ENCODE measurements around the gene FAM210A.

Gene FAM210A

DNA sequence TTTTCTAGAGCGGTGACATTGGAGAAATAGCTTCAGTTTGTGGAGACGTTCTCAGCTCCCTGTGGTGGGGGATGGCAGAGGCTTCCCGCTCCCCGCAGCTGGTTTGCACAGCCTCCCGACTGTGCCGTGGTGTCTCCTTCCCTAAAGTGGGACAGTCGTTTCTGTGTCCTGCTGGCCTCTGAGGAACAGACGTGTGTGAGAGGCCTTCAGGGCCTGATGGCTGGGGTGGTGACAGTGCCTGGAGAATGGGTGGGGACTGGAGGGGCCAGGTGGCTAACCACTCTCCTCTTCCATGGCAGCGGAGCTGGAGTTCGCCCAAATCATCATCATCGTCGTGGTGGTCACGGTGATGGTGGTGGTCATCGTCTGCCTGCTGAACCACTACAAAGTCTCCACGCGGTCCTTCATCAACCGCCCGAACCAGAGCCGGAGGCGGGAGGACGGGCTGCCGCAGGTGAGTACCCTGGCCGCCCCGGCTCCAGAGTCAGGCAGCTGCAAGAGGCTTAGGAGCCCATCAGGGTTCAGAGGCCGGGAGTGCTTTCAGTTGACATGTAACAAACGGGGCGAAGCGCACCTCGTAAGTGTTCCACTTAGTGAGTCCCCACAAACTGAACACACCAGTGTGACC lies 105.4 kb downstream of the FAM210A start:
- no peak for DNase-seq

DNA sequence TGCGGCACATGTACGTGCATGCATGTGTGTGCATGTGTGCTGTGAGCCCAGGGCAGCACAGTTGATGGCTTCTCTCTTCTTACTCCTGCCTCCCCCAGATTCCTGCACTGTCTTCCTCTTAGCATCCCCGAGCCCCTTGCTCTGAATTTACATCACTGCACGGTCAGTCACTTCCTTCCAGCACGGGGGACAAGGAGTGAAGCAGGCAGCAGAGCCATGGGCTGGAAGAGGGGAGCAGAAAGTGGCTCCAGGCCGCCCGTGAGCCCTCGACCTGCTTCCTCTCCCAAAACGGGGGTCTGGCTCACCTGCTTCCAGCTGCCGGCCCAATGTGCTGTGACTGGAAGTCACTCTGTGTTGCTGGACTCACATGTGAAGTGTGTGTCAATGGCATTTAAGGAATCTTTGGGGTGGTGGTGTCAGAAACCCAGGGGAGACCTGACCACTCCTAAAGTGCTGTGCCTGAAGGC lies 106.1 kb downstream of the FAM210A start:
- no peak for DNase-seq

DNA sequence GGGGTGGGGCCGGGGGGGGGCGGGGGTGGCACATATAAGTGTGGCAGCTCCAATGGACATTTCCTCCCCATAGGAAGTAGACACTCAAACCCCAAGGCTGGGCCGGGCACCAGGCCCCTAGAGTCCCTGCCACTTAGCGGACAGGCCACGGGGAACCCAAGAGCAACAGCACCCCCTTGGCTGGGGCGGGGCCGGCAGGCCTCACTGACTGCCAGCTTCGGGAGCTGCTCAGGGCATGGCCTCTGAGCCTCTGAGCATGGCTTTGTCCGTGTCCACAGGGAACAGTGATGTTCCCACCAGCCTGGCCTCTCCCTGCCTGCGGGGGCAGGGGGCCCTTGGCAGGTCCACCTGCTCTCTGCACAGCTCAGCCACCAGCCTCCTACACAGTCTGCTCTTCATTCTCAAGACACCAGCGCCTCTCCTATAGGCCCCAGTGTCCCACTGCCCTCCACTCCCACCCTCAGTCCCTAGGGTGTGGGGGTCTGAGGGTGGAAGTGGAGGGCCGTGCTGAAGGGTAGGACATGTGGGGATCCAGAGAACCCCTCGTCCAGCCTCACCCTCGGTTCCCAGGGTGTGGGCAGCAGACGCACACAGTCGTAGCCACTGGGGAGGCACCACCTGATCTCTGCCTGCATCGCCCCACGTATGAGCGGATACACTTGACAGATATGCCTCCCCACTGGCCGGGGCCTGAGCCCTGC lies 106.7 kb downstream of the FAM210A start:
- no peak for DNase-seq

DNA sequence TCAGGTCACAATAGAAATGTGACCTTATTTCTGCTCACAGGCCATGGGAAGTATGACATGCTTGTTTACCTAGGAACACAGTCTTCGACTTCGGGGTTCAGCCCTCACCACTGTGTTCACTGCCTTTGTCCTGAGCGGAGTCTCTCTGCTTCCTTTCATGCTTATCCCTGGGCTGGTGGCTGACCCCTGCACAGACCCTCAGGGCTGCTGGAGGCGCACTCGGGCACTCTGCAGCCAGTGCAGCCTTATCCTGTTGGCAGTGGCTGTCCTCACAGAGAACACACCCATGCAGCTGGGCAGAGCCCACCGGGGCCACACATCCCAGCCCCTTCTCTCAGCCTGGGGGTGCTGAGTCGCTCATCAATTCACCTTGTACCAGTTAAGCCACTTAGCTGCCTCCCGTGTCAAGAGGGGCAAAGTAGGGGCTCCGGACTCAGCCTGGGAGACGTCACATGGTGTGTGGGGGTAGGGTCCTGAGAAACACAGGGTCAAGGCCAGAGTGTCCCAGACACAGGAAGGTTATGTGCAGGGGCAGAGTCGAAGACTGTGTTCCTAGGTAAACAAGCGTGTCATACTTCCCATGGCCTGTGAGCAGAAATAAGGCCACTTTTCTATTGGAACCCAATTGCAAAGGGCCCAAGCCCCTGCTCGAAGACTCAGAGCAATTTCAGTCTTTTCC lies 107.5 kb downstream of the FAM210A start:
- DNase-seq: no peak

DNA sequence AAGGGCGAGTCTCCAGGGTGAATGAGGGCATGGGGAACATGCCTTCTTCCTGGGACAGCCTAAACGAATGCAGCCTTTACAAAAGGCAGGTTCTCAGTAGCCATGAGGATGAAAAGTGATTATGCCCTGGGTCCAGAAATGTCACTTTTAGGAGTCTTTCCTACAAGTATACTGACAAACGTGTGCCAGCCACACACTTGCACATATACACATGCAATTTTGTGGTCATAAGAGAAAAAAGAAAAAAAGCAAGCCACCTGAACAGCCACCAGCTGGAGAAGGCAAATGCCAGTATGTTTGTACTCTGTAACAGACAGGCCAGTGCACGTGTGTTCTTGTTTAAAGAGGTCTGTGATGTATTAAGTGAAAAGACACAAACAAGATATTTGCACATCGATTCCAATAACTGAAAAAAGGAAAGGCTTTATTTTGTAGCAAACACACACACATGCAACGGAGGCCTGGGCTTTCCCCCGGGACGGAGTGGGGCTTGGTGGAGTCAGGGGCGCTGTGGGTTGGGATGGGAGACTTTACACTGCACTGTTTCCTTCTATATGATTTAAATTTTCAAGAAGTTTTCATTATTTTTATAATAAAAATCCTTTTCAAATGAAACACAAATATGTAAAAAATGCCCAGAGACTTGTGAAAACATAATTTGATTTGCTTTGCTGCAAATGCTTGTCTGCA lies 108.4 kb downstream of the FAM210A start:
- no peak for DNase-seq

DNA sequence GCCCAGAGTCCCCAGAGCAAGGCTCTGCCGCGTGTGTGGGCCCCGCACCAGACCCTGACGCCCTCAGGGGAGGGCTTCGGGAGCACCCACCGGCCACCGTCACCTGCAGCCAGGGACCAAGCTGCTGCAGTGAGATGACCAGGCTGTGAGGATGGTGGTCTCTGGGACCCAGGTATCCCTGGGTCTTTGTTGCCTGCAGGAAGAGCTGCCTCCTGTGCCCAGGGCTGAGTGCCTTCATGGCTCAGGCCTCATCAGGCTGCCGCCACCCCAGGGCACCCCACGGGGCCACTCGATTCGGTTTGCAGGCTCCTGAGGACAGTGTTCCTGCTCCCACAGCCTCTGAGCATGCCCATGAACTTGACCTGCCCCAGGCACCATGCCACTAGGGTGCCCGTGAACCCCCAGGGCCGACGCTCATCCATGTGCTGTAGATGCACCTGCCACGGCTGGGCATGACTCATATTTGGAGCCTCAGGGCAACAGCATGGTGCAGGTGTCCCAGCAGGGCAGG lies 109.8 kb downstream of the FAM210A start:
- DNase-seq: no peak

DNA sequence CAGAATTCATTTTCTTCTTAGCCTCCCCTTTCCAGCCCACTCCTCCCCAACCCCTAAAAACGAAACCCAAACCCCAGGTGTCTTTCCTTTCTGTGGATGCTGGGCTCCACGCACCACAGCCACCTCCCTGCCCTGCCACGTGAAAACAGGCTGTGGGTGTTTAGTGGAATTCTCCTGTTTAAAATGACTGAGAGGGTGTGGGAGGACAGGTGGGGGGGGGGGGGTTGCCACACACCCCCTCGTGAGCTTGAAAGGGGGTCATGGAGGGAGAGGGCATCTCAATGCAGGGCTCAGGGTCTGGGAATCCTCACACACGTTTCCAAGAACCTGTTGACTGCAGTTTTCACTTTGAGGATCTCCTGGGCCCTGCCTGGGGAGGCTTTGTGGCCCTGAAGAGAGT lies 110.3 kb downstream of the FAM210A start:
- no peak for DNase-seq

DNA sequence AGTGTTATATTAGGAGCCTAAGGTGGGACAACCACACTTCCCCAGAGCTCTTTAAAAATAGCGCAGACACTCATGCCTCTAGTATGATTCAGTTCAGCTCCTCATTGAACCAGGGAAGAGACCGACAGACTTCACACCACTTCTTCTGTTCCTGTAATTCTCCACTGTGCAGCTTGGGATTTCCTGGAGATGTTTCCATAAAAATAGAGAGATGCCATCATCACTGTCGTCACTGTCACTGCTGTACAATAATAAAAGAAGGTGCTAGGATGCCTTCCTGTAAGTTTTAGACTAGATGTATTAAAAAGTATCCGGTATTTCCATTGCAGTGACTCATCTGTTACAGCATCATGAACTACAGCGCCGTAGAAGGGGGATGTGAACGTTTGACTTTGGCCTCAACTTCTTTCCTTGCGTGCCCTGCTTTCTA lies 110.9 kb downstream of the FAM210A start:
- no peak for DNase-seq

DNA sequence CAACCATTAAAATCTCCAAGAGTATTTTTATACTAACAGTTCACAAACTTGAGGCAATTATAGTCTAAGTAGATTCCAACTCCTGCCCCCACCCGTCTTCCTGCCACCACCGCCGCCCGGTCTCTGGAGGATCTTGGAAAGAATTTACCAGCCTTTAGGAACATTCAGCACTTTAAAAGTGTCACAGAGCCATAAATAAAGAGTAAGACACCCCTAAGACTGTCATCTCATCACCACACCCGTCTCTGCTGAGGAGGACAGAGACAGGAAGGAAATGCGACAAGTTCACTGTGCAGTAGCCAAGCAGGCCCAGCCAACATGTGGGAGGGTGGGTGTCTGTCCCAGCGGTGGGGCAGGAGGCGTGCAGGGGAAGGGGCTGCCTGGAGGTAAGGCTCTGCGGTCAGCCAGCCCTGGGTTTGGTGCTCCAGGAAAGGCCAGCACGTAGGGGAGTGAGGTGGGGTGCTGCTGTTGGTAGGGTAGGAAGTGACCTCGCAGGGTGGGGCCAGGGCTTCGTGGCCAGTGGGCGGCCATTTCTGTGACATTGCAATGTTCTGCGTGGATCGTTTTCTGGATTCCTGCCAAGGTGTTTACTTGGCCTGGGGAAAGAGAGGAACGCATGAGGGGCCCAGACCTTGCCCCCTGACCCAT lies 111.6 kb downstream of the FAM210A start:
- no peak for DNase-seq

DNA sequence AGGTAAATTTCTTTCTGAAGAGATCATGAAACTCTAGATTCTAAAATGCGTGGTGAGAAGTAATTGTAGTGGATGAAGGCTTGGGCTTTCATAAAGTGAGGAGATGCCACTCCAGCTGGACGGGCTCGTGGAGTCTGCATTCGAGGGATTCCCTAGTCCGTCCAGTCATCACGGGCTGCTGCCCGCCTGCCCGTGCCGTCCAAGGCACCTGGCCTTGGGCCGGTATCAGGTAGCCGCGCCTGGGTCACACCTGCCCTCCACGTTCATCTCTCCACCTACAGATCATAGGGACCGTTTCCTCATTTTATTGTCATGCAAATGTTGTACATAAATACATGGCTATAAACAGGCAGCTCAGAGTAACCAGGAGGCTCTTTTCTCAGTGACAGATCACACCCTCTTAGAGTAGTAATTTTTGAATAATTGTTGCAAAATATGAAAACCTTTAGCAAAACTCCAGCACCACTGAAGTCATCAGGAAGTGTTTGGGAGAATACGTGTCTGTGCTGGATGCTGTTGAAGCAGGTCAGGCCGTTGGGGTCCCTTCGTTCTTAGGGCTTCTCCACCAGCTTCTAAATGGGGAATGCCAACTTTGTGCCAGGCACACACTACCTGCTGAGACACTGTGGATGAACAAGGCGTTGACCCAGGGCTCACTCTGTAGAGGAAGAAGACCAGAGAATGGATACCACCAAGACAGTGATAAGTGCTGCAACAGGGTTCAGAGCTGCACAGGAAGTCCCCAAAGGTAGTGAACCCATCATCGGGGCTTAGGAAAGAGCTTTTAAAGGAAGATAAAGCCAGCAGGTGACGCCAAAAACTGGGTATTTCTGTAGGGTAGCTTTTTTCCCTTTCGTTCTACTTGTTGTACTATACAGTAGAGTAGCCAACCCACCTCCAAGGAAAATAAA lies 112.5 kb downstream of the FAM210A start:
- no peak for DNase-seq

Measured in SIG-M5 (cell line).